ENCODE results near the gene HNF4A. TPM values are rescaled to one million over a fixed set of nuclear protein-coding genes. Genes with fewer than 3 reads are reported as not detected.

The HNF4A gene
- total RNA-seq, 4 donors from 2014 or later, result 0.63 TPM; not detected in 3

DNA sequence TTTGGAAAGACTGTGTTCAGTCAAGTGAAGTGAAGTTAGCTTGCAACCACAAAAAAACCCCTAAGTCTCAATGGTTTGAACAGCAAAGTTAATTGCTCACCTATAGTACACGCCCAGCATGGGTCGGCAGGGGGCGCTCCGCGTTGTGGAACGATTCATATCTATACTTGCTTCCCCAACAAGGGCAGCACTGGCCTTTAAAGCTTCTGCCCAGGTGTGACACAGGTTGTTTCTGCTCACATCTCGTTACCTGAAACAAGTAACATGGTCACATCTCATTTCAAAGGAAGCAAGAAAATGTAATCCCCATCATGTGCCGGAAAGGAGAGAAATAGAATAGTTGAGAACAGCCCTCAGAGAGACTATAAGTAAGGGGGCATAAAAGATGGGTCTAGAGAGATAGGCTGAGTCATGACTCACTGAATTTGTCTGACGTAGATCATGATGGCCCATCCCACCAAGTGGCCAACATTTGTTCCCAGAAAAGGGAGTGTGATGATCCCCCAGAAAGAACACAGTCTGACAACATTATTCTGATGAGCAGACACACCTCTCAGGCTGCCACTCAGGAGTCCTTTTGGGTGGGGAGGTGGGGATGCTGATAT, 29.0 kb downstream of the HNF4A start:
- Histone ChIP-seq H3K4me1 (peaks cover 0 to 9% (median 8%) of the 10 kb centered on the region in 4 donors), H3K27ac (replicated peaks in 1 of 4) (no peak overlapping the region), H3K36me3 (no peaks in the 10 kb centered on the region), H3K9me3 (no peaks in the 10 kb centered on the region), H3K4me3 (no peak overlapping the region), H3K27me3 (peaks cover 0 to 75% (median 0%) of the 10 kb centered on the region in 4 donors)
- intact Hi-C loops (cut with DNase I), result loop anchor here (5.0 to 10.0 kb wide), 5 partner anchors 130 to 350 kb away; partner anchors contain the start of gene OSER1
- TF ChIP-seq, protein P1, sequence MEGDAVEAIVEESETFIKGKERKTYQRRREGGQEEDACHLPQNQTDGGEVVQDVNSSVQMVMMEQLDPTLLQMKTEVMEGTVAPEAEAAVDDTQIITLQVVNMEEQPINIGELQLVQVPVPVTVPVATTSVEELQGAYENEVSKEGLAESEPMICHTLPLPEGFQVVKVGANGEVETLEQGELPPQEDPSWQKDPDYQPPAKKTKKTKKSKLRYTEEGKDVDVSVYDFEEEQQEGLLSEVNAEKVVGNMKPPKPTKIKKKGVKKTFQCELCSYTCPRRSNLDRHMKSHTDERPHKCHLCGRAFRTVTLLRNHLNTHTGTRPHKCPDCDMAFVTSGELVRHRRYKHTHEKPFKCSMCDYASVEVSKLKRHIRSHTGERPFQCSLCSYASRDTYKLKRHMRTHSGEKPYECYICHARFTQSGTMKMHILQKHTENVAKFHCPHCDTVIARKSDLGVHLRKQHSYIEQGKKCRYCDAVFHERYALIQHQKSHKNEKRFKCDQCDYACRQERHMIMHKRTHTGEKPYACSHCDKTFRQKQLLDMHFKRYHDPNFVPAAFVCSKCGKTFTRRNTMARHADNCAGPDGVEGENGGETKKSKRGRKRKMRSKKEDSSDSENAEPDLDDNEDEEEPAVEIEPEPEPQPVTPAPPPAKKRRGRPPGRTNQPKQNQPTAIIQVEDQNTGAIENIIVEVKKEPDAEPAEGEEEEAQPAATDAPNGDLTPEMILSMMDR (IDR thresholded peaks at IDR 0.05), result peak; percentile 65 to 82 (median 69)
- TF ChIP-seq EP300 (IDR thresholded peaks at IDR 0.05) (no peak), POLR2A (IDR thresholded peaks at IDR 0.05; ENCODE audit: low read depth) (no peak), POLR2AphosphoS5 (IDR thresholded peaks at IDR 0.05) (no peak)
- WGBS, result 17% methylated on average over 9 of the region's 9 CpGs
- no peak for DNase-seq (ENCODE audit: extremely low spot score)

DNA sequence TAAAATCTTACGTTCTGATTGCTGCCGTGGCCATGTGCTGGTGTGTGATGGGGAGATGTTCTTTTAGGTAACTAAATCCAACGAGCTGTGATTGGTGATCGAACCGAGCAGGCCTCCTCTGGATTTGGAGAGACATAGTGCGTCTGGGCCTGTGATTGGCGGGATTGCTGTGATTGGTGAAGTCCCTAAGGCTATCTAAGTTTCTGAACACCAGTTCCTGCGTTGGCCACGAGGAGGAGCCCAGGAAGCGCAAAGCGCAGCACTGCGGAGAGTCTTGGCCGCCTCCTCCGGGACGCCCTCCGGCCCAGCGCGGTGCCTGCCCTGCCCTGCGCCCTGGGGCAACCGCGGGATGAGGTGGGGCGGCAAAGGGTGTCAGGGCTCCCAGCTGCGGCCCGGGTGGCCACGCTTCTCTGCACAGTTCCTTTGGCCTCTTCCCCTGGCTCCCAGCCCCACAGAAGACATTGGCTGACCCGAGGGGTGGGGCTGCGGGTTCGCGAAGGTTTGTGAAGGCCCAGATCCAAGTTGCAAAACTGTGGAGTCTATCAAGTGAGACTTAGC, 33.0 kb downstream of the HNF4A start:
- no peak for DNase-seq (ENCODE audit: extremely low spot score)

DNA sequence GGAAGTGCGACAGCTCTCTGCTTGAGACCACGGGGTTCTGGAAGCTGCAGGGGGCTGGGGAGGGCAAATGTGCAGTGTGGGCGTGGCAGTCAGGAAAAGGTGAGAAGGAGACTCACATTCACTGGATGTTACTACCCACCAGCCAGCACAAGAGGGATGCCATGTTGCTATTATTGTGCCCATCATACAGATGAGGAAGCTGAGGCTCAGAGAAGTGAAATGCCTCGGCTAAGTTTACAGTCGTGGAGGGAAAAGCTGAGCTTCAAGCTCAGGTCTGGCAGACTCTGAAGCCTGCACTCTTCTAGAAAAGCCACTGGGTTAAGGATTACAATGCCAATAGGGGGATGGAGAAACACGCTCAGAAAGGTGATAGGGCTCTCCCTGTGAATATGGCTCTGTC, 34.4 kb downstream of the HNF4A start:
- Histone ChIP-seq H3K27me3 (peaks cover 0 to 48% (median 0%) of the 10 kb centered on the region in 4 donors), H3K36me3 (no peaks in the 10 kb centered on the region), H3K4me1 (peaks cover 0 to 9% (median 8%) of the 10 kb centered on the region in 4 donors), H3K4me3 (no peak overlapping the region), H3K27ac (replicated peaks in 1 of 4) (no peak overlapping the region), H3K9me3 (no peaks in the 10 kb centered on the region)
- 78% methylated on average over 6 of the region's 6 CpGs for WGBS
- TF ChIP-seq POLR2AphosphoS5 (IDR thresholded peaks at IDR 0.05) (no peak), POLR2A (IDR thresholded peaks at IDR 0.05; ENCODE audit: low read depth) (no peak), EP300 (IDR thresholded peaks at IDR 0.05) (no peak)
- TF ChIP-seq, protein P1 (IDR thresholded peaks at IDR 0.05), result no peak
- intact Hi-C loops (cut with DNase I), result loop anchor here (5.0 to 10.0 kb wide), 6 partner anchors 72 to 345 kb away; partner anchors contain the start of gene OSER1
- no peak for DNase-seq (ENCODE audit: extremely low spot score)

More for the DNA sequence above, 33.0 kb downstream of the HNF4A start:
- no peaks in the 10 kb centered on the region for H3K9me3 ChIP-seq
- H3K4me1 ChIP-seq, result peaks cover 0 to 9% (median 8%) of the 10 kb centered on the region in 4 donors
- H3K36me3 ChIP-seq, result no peaks in the 10 kb centered on the region
- peak overlapping the region in 1 of 4 donors; percentile 7 for H3K4me3 ChIP-seq
- WGBS, result 12% methylated on average over 7 of the region's 29 CpGs
- peaks cover 0 to 55% (median 0%) of the 10 kb centered on the region in 4 donors for H3K27me3 ChIP-seq
- H3K27ac ChIP-seq (replicated peaks in 1 of 4), result no peak overlapping the region
- intact Hi-C loops (cut with DNase I), result loop anchor here (5.0 to 10.0 kb wide), 5 partner anchors 126 to 346 kb away; partner anchors contain the start of gene OSER1
- TF ChIP-seq, protein P1 (IDR thresholded peaks at IDR 0.05), result peak; percentile 49 to 84 (median 64)
- no peak for TF ChIP-seq EP300 (IDR thresholded peaks at IDR 0.05)

DNA sequence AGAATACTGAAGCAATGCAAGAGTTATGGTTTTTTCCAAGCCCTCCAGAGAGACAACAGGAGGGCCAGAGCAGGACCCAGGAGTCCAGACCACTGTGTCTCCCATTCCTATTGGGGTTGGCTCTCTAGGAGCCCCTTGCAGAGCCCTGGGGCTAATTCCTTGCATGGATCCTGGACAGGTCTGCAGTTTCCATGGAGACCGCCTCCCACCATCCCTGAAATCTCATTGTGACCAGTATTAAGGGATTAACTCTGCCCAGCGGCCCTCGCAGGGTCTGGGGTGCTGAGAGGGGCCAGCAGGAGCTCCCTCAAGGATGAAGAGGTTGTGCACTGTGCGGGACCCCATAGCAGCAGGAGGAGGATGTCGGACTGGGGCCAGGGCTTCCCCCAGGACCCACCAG, 34.8 kb downstream of the HNF4A start:
- H3K4me1 ChIP-seq, result peaks cover 0 to 9% (median 8%) of the 10 kb centered on the region in 4 donors
- no peak for DNase-seq (ENCODE audit: extremely low spot score)
- H3K9me3 ChIP-seq, result no peaks in the 10 kb centered on the region
- intact Hi-C loops (cut with DNase I), result loop anchor here (5.0 kb wide), 1 partner anchor 72 kb away; no protein-coding TSS in a partner anchor
- H3K4me3 ChIP-seq, result no peak overlapping the region
- no peaks in the 10 kb centered on the region for H3K36me3 ChIP-seq
- no peak for TF ChIP-seq POLR2AphosphoS5 (IDR thresholded peaks at IDR 0.05)
- TF ChIP-seq, protein P1 (IDR thresholded peaks at IDR 0.05), result no peak
- TF ChIP-seq EP300 (IDR thresholded peaks at IDR 0.05), result no peak
- peaks cover 0 to 48% (median 0%) of the 10 kb centered on the region in 4 donors for H3K27me3 ChIP-seq
- 80% methylated on average over 2 of the region's 5 CpGs for WGBS
- H3K27ac ChIP-seq (replicated peaks in 1 of 4), result no peak overlapping the region

All from esophagus muscularis mucosa (tissue), 4 donors.